K562 (cell line): ENCODE data around the gene LGR6. TPM values are rescaled to one million over a fixed set of nuclear protein-coding genes. Genes with fewer than 3 reads are reported as not detected.

Experiments used
- ADNP ChIP-seq: fragments of 200-800 bp; sonication (Bioruptor generic); IDR thresholded peaks from 2 replicates; pipeline ENCODE4 v1.6.1; 2016; ENCODE audit warnings: missing genetic modification characterization, missing compliant biosample characterization
- IFI16 ChIP-seq: fragments of 250-450 bp; sonication (Bioruptor Pico); IDR thresholded peaks from 2 replicates; pipeline ENCODE4 v2.1.2; 2022; ENCODE audit warnings: mild to moderate bottlenecking, inconsistent platforms
- KAT2B ChIP-seq: IDR thresholded peaks from one replicate; pipeline ENCODE4 v1.6.1; 2012; ENCODE audit warnings: low read depth, mild to moderate bottlenecking, control low read depth, inconsistent platforms, low read length, moderate library complexity
- LCOR ChIP-seq: sonication (generic); formaldehyde crosslinking; IDR thresholded peaks from 2 replicates; pipeline ENCODE4 v1.8.0; 2022; ENCODE audit warnings: mild to moderate bottlenecking, missing genetic modification reagents
- PHF20 ChIP-seq: fragments of 450-650 bp; IDR thresholded peaks from 2 replicates; pipeline ENCODE4 v1.6.1; 2018; ENCODE audit not compliant: partially characterized antibody
- SNAPC5 ChIP-seq: fragments of 250-450 bp; sonication (Bioruptor Pico); IDR thresholded peaks from 2 replicates; pipeline ENCODE4 v1.8.0; 2021; ENCODE audit warnings: moderate library complexity, mild to moderate bottlenecking, inconsistent platforms
- SP2 ChIP-seq: IDR thresholded peaks from 2 replicates; pipeline ENCODE4 v1.6.1; 2011; ENCODE audit warnings: mild to moderate bottlenecking, low read depth, low read length, moderate library complexity; ENCODE audit not compliant: poor library complexity, severe bottlenecking; ENCODE audit errors: extremely low read depth
- THRAP3 ChIP-seq: fragments of 450-650 bp; IDR thresholded peaks from 2 replicates; pipeline ENCODE4 v1.6.1; 2016; ENCODE audit warnings: mild to moderate bottlenecking, inconsistent platforms, borderline replicate concordance
- WHSC1 ChIP-seq: IDR thresholded peaks from one replicate; pipeline ENCODE4 v1.6.1; 2012; ENCODE audit warnings: low read length, control low read depth, inconsistent platforms
- ZNF146 ChIP-seq: IDR thresholded peaks from one replicate; pipeline ENCODE4 v1.6.1; 2018; ENCODE audit warnings: missing compliant biosample characterization; ENCODE audit not compliant: unreplicated experiment
- ZNF253 ChIP-seq: fragments of 250-450 bp; sonication (Bioruptor Pico); conservative IDR thresholded peaks from 2 replicates; pipeline ENCODE4 v1.6.1; 2021; ENCODE audit warnings: mild to moderate bottlenecking
- ZSCAN29 ChIP-seq: fragments of 450-650 bp; IDR thresholded peaks from 2 replicates; pipeline ENCODE4 v1.6.1; 2017
- polyA plus RNA-seq, 8 experiments: library from polyadenylated mRNA; depleted of rRNA in 4 of 8; stranded (reverse) in 5 of 8; unstranded in 3 of 8; fragments of >200 nt; fragmentation: Nextera tagmentation in 2 of 8; fragmentation: Illumina TruSeq in 1 of 8; extraction: Ambion mirVana in 2 of 8; extraction: Trizol in 1 of 8; gene quantifications; 2 replicates each; pipeline versions ENCODE4 v1.2.1 to v1.2.3, GENCODE V29; 2011 to 2014; ENCODE audit warnings: inconsistent platforms in 1 of 8, missing spikeins in 1 of 8
- total RNA-seq, 7 experiments: library from RNA; depleted of rRNA in 6 of 7; stranded (reverse); fragments of >200 nt in 6 of 7; fragmentation: Illumina TruSeq in 2 of 7; extraction: Trizol in 2 of 7; gene quantifications; 2 replicates each; pipeline versions ENCODE4 v1.2.1 to v1.2.3, GENCODE V29; 2011 to 2021; ENCODE audit warnings: low replicate concordance in 1 of 7
- TF ChIP-seq, protein P1 (sequence below), 2 experiments: fragments of 450-650 bp; IDR thresholded peaks; 2 replicates each; pipeline ENCODE4 v1.6.1; 2018; ENCODE audit warnings: mild to moderate bottlenecking in 2 of 2, low read depth in 1 of 2; ENCODE audit not compliant: partially characterized antibody in 2 of 2
- TF ChIP-seq, protein P2 (sequence below): fragments of 250-450 bp; sonication (Bioruptor Pico); IDR thresholded peaks from 2 replicates; pipeline ENCODE4 v1.4.0; 2020
- TF ChIP-seq, protein P3 (sequence below): IDR thresholded peaks from 3 replicates; pipeline ENCODE4 v1.6.1; 2011; ENCODE audit warnings: borderline replicate concordance, mild to moderate bottlenecking; ENCODE audit not compliant: insufficient read length, insufficient read depth

The LGR6 gene
- total and polyA plus RNA-seq, 9 of the 15 experiments (the other 6 are each of a cell fraction or from before 2014, with no cell fraction given), result 0.01 to 0.54 (median 0.17) TPM; not detected in 1

DNA sequence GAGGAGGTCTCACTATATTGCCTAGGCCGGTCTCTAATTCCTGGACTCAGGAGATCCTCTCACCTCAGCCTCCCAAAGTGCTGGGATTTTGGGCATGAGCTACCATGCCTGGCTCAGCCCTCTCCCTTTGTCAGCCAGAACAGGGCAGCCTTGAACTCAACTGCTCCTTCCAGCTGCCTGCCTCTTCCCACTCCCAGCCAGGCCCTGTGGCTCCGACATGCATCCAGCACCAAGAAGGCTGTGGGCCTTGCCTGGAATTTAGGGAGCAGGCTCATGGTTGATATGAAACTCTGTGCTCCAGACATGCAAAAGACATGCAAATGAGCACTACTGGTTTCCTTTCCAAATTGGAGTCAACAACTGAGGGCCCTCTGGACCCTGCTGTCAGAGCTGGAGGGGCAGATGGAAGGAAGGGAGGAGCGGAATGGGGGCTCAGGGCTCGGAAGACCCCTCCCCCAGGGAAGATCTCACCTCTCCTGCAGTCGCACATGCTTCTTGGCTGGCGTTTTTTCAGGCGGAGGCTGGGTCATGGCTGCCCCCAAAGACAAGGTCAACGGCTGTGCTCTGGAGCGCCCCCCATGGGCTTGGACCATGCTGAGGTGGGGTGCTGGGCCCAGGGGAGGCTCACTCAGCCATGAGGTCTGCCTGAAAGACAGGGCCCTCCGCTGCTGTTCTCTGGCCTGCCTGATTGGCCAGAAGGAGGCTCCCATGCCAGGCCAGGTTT is 34.6 kb upstream of the LGR6 start (continued):
- no peak for TF ChIP-seq SP2
- no peak for TF ChIP-seq THRAP3
- no peak for TF ChIP-seq ZNF253 (CRISPR knock-in tag)
- TF ChIP-seq IFI16 (CRISPR knock-in tag), result no peak
- no peak for TF ChIP-seq ZNF146 (CRISPR knock-in tag)
- TF ChIP-seq WHSC1, result peak; percentile 45
- no peak for TF ChIP-seq ADNP (tag)
- TF ChIP-seq, protein P1, sequence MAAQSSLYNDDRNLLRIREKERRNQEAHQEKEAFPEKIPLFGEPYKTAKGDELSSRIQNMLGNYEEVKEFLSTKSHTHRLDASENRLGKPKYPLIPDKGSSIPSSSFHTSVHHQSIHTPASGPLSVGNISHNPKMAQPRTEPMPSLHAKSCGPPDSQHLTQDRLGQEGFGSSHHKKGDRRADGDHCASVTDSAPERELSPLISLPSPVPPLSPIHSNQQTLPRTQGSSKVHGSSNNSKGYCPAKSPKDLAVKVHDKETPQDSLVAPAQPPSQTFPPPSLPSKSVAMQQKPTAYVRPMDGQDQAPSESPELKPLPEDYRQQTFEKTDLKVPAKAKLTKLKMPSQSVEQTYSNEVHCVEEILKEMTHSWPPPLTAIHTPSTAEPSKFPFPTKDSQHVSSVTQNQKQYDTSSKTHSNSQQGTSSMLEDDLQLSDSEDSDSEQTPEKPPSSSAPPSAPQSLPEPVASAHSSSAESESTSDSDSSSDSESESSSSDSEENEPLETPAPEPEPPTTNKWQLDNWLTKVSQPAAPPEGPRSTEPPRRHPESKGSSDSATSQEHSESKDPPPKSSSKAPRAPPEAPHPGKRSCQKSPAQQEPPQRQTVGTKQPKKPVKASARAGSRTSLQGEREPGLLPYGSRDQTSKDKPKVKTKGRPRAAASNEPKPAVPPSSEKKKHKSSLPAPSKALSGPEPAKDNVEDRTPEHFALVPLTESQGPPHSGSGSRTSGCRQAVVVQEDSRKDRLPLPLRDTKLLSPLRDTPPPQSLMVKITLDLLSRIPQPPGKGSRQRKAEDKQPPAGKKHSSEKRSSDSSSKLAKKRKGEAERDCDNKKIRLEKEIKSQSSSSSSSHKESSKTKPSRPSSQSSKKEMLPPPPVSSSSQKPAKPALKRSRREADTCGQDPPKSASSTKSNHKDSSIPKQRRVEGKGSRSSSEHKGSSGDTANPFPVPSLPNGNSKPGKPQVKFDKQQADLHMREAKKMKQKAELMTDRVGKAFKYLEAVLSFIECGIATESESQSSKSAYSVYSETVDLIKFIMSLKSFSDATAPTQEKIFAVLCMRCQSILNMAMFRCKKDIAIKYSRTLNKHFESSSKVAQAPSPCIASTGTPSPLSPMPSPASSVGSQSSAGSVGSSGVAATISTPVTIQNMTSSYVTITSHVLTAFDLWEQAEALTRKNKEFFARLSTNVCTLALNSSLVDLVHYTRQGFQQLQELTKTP (IDR thresholded peaks at IDR 0.05; ENCODE audit: low read depth in 1 of 2, partially characterized antibody in 2 of 2), result no peak
- TF ChIP-seq, protein P2, sequence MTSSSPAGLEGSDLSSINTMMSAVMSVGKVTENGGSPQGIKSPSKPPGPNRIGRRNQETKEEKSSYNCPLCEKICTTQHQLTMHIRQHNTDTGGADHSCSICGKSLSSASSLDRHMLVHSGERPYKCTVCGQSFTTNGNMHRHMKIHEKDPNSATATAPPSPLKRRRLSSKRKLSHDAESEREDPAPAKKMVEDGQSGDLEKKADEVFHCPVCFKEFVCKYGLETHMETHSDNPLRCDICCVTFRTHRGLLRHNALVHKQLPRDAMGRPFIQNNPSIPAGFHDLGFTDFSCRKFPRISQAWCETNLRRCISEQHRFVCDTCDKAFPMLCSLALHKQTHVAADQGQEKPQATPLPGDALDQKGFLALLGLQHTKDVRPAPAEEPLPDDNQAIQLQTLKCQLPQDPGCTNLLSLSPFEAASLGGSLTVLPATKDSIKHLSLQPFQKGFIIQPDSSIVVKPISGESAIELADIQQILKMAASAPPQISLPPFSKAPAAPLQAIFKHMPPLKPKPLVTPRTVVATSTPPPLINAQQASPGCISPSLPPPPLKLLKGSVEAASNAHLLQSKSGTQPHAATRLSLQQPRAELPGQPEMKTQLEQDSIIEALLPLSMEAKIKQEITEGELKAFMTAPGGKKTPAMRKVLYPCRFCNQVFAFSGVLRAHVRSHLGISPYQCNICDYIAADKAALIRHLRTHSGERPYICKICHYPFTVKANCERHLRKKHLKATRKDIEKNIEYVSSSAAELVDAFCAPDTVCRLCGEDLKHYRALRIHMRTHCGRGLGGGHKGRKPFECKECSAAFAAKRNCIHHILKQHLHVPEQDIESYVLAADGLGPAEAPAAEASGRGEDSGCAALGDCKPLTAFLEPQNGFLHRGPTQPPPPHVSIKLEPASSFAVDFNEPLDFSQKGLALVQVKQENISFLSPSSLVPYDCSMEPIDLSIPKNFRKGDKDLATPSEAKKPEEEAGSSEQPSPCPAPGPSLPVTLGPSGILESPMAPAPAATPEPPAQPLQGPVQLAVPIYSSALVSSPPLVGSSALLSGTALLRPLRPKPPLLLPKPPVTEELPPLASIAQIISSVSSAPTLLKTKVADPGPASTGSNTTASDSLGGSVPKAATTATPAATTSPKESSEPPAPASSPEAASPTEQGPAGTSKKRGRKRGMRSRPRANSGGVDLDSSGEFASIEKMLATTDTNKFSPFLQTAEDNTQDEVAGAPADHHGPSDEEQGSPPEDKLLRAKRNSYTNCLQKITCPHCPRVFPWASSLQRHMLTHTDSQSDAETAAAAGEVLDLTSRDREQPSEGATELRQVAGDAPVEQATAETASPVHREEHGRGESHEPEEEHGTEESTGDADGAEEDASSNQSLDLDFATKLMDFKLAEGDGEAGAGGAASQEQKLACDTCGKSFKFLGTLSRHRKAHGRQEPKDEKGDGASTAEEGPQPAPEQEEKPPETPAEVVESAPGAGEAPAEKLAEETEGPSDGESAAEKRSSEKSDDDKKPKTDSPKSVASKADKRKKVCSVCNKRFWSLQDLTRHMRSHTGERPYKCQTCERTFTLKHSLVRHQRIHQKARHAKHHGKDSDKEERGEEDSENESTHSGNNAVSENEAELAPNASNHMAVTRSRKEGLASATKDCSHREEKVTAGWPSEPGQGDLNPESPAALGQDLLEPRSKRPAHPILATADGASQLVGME (CRISPR knock-in tag), result no peak; the same call in 1 of the 2 replicates
- TF ChIP-seq, protein P3, sequence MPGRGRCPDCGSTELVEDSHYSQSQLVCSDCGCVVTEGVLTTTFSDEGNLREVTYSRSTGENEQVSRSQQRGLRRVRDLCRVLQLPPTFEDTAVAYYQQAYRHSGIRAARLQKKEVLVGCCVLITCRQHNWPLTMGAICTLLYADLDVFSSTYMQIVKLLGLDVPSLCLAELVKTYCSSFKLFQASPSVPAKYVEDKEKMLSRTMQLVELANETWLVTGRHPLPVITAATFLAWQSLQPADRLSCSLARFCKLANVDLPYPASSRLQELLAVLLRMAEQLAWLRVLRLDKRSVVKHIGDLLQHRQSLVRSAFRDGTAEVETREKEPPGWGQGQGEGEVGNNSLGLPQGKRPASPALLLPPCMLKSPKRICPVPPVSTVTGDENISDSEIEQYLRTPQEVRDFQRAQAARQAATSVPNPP, result no peak
- TF ChIP-seq ZSCAN29, result no peak
- peak; percentile 53 for TF ChIP-seq LCOR
- no peak for TF ChIP-seq SNAPC5
- TF ChIP-seq KAT2B, result no peak
- TF ChIP-seq PHF20, result peak; percentile 20
